GM18909 (cell line): ENCODE results near the gene OR2D2.
"Not testable (repeated sequence)": the region's sequence is repeated elsewhere in the genome, so short reads cannot be mapped to it uniquely, and the experiment has no call there.

Source experiments
- ATAC-seq: cut with Tn5 transposase; IDR thresholded peaks from one replicate; pipeline ENCODE4 v1.9.1; 2021; ENCODE audit warnings: mild to moderate bottlenecking; ENCODE audit not compliant: unreplicated experiment, poor library complexity

Gene OR2D2

DNA sequence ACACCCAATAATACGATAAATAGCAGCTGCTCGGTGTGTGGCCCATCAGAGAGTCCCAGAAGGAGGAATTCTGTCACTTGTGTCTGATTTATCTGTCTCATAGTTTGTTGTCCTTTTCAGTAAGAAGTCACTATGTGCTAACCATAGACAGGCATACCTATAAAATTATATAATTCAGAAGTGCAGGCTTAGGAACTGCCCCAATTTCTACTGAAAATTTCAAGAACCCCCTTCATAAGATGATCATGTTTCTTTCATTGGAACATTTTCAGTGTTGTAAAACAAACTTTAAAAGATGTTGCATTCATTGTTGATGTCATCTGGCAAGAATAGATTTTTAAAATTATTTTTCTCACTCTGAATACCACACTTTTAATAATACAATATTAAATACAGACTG lies at the start of gene OR2D2:
TSS of gene OR2D2 (minus strand) at position 101 of the 400 bp plus-strand sequence. CDS start at position 101, 0 bp downstream.
- no peak for ATAC-seq

DNA sequence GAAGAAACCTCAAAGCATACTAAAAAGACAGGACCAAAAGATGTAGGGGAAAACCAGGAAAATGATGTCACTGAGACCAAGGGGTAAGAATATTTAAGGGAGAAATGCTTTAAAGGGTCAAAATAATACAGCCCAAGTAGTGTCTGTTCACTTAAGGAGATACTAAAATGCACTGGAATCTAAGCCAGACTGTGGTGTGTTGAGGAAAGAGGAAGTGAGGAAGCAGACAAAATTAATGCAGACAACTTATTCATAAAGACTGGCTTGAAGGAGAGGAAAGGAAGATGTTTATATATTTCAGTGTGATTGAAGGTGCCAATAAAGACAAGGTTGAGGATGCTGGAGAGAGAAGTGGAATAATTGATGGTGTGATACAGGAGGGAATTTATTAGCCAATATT lies 49.7 kb upstream of the OR2D2 start:
- no peak for ATAC-seq

- ATAC-seq, result no peak
These were observed 39.8 kb upstream of the OR2D2 start for GRCh38 chr11:6932145-6932544.

GRCh38 chr11:6931146-6931713 lies 38.9 kb upstream of the OR2D2 start:
- no peak for ATAC-seq

DNA sequence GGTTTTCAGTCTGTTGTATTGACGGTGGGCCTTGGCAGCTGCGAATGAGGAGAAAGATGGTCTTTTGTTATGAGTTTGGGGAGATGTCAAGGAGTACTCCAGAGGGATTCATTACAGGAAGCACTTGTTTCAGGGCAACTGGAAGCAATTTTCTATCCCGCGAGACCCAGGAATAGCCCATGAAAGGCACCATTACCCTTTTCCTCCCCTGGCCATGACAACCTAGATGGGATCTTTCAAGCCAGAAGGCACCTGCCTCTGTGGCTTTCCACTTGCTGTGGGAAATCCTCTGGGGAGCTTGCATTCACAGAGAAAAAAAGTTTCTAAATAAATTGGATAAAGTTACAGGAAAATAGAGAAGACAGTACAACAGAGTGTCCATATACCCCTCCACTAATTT lies 36.6 kb upstream of the OR2D2 start:
- no peak for ATAC-seq

GRCh38 chr11:6927030-6927617 lies 34.8 kb upstream of the OR2D2 start:
- peak; percentile 75 for ATAC-seq

- peak; percentile 74 for ATAC-seq
These were observed 34.1 kb upstream of the OR2D2 start, which contains the start of gene ZNF215 for GRCh38 chr11:6926208-6927029. Gene ZNF215 (plus strand): TSS chr11:6926426. CDS start chr11:6932273, 5,847 bp downstream.

- ATAC-seq, result peak; percentile 18
These were observed 33.4 kb upstream of the OR2D2 start for GRCh38 chr11:6925636-6926207.

GRCh38 chr11:6925007-6925577 lies 32.8 kb upstream of the OR2D2 start:
- ATAC-seq, result no peak

DNA sequence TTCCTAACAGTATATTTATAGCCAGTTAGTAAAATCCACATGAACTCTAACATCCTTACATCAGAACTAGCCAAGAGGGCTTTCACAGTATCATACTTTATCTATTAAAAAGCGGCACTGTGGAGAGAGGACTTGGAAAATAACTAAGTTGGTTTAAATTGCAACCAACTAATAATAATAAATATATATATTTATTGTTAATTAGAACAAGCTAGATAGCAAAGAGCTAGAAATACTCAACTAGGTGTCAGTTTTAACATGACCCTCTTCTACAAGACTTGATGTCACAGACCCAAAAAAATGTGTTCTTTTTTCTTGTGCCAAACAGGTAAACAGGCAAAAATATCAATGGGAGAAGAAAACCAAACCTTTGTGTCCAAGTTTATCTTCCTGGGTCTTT lies 28.4 kb upstream of the OR2D2 start, which contains the start of gene OR2D3:
TSS of gene OR2D3 (plus strand) at position 301 of the 400 bp plus-strand sequence. CDS start at position 301, 0 bp downstream.
- ATAC-seq, result no peak

- ATAC-seq, result no peak
These were observed 27.4 kb upstream of the OR2D2 start for GRCh38 chr11:6919698-6920097.

- no peak for ATAC-seq
These were observed 19.6 kb upstream of the OR2D2 start for GRCh38 chr11:6911948-6912347.

DNA sequence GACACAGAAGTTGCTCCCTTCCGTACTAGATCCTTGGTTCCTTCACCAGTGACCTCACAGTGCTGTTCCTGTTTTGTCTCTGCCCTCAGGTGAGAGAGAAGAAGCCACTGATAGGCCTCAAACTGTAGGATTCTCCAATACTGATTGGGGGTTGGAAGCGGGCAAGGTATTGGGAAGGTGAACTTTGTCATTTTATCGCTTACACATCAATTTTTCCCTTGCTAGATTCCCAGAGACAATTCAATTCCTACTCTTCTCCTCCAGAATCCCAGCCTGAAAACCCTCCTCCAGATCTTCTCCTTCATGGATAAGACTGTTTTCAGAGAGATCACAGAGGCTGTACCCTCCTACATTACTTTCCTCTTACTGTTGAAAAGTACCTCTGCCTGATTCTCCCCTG lies 19.1 kb upstream of the OR2D2 start:
- ATAC-seq, result no peak

- not testable (repeated sequence) for ATAC-seq
These were observed 12.5 kb upstream of the OR2D2 start for GRCh38 chr11:6904804-6905203.

DNA sequence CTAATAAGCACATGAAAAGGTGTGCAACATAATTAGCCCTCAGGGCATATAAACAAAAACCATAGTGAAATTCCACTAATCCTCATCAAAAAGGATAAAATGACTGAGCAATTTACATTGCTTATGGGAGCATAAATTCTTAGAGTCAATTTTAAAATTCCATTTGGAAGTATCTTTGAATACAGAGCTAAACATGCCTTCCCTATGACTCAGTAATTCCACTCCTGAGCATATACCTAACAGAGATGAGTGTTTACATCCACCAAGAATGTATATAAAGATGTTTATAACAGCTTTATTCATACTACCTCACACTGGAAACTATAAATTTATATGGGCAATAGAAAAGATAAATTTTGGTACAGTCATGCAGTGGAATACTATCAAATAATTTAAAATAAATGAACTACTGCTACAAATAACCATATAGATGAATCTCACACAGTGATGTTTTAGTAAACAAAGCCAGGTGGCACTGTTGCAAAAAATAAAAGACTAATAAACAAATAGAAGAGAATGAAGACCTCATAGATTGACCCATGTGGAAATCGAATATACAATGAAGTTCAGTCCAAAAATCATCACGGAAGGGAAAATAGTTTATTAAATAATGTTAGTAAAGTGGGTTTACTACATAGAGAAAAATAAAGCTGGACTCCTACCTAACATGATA lies 8.2 kb upstream of the OR2D2 start:
- no peak for ATAC-seq

DNA sequence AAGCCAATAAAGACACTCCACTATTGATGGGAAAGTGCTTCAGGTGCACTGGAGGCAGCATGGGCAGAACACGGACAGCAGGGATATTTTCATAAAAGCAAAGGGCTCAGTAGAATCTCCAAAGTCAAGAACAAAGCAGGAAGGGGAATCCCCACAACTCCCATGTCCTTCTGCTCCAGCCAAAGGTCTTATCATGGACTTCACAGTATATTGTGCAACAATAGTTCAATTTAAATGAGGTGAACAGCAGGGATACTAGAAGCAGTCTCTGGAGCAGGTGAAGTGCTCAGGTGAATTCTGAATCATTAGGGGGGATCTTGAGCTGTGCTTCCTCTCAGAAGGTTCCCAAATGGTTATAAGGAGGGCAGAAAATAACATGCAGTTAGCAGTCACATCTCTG lies 6.6 kb upstream of the OR2D2 start:
- ATAC-seq, result no peak

DNA sequence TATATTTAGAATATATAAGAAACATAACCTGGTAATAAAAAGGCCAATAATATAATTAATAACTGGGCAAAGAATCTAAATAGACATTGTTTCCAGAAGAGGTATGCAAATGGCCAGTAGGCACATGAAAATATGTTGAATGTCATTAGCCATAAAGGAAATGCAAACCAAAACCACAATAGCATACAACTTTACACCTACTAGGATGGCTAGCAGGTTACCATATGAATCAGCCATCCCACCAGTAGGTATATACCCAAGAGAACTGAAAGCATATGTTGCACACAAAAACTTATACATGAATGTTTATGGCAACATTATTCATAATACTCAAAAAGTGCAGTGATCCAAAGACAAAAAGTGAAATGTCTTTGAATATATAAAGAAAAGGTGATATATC lies 2.7 kb upstream of the OR2D2 start:
- peak; percentile 91 for ATAC-seq

- ATAC-seq, result no peak
These were observed 1.8 kb upstream of the OR2D2 start for GRCh38 chr11:6894097-6894496.

GRCh38 chr11:6889835-6890234 lies 2.5 kb downstream of the OR2D2 start:
- ATAC-seq, result no peak

DNA sequence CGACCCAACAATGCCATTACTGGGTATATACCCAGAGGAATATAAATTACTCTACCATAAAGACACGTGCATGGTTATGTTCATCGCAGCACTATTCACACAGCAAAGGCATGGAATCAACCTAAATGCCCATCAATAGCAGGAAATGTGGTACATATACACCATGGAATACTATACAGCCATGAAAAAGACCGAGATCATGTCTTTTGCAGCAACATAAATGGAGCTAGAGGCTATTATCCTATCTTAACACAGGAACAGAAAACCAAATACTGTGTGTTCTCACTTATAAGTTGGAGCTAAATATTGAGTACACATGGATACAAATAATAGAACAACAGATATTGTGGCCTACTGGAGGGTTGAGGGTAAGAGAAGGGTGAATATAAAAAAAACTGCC lies 3.5 kb downstream of the OR2D2 start:
- no peak for ATAC-seq
